ENCODE data around the gene TPRA1. TPM values are rescaled to one million over a fixed set of nuclear protein-coding genes. Genes with fewer than 3 reads are reported as not detected.

TPRA1 gene
- total and polyA plus RNA-seq, 9 of the 15 experiments (the other 6 are each of a cell fraction or from before 2014, with no cell fraction given), result 0.66 to 21.5 (median 11.1) TPM

DNA sequence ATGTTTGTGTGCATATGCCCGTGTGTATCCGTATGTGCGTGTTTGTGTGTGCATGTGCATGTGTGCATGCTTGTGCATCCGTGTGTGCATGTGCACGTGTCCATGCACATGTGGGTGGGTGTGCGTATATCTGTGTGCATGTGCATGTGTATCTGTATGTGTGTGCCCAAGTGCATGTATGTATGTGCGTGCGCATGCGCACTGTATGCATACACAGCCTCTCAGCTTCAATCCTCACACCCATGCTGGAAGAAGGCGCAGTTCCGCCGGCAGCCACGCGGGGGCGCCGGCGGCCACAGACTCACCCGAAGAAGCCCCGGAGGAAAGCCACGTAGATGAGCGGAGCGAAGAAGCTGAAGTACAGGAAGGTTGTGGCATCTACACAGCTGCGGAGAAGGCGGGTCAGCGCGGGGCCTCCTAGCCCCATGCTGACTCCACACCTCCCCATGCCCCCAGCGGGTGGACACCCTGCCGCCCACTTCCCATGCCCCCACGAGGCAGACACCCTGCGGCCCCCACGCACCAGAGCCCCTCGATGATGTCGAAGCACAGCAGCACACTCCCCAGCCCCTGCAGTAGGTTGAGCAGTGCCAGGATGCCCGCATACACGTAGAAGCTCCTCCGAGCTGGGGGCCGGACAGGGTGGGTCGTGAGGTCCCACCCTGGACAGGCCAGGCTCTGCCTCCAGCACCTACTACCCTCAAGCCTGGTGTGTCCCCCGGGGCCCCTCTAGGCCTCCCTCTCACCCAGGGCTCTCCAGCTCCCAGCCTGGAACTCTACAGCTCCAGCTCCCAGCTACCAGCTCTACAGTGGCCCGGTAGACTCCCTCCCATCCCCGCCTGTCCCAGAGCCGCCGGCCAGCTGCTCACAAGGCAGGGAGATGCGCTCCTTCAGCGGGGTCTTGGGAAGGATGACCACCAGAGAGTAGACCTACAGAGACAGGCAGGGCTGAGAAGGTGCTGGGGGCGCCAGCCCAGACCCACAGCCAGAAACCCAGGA is 15.4 kb downstream of the TPRA1 start (continued):
- TF ChIP-seq ETV5 (CRISPR knock-in tag; IDR thresholded peaks at IDR 0.05; ENCODE audit: low read depth), result no peak
- no peak for TF ChIP-seq ZBTB7A (IDR thresholded peaks at IDR 0.05; ENCODE audit: borderline replicate concordance, control insufficient read depth, low read depth, low read length)
- TF ChIP-seq BRF1 (IDR thresholded peaks at IDR 0.05; ENCODE audit: borderline replicate concordance, extremely low read depth, insufficient read length), result no peak
- TF ChIP-seq POLR2B (IDR thresholded peaks at IDR 0.05; ENCODE audit: low read depth, partially characterized antibody), result peak; percentile 41
- 0 out of 2 replicates have a peak, but pooled peaks have one; percentile 23 for TF ChIP-seq CREM (IDR thresholded peaks at IDR 0.05; ENCODE audit: low read depth)
- TF ChIP-seq, protein P1, sequence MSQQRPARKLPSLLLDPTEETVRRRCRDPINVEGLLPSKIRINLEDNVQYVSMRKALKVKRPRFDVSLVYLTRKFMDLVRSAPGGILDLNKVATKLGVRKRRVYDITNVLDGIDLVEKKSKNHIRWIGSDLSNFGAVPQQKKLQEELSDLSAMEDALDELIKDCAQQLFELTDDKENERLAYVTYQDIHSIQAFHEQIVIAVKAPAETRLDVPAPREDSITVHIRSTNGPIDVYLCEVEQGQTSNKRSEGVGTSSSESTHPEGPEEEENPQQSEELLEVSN (IDR thresholded peaks at IDR 0.05; ENCODE audit: borderline replicate concordance in 1 of 2, extremely low read depth in 1 of 2, insufficient read depth in 1 of 2, insufficient read length in 1 of 2, low read depth in 1 of 2, low read length in 1 of 2, poor library complexity in 1 of 2, severe bottlenecking in 1 of 2), result peak in 1 of 2 experiments; percentile 47
- no peak for TF ChIP-seq XRCC4 (IDR thresholded peaks at IDR 0.05; ENCODE audit: extremely low read depth, insufficient read depth, insufficient read length)
- no peak for TF ChIP-seq PHB2 (IDR thresholded peaks at IDR 0.05; ENCODE audit: low read depth)
- TF ChIP-seq HCFC1 (IDR thresholded peaks at IDR 0.05; ENCODE audit: low read depth, low read length), result no peak
- TF ChIP-seq TFAM (CRISPR knock-in tag; conservative IDR thresholded peaks at IDR 0.05), result no peak
- TF ChIP-seq, protein P2, sequence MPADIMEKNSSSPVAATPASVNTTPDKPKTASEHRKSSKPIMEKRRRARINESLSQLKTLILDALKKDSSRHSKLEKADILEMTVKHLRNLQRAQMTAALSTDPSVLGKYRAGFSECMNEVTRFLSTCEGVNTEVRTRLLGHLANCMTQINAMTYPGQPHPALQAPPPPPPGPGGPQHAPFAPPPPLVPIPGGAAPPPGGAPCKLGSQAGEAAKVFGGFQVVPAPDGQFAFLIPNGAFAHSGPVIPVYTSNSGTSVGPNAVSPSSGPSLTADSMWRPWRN (IDR thresholded peaks at IDR 0.05; ENCODE audit: low read depth), result no peak
- no peak for TF ChIP-seq ZNF384 (IDR thresholded peaks at IDR 0.05; ENCODE audit: low read depth, low read length)
- TF ChIP-seq, protein P3, sequence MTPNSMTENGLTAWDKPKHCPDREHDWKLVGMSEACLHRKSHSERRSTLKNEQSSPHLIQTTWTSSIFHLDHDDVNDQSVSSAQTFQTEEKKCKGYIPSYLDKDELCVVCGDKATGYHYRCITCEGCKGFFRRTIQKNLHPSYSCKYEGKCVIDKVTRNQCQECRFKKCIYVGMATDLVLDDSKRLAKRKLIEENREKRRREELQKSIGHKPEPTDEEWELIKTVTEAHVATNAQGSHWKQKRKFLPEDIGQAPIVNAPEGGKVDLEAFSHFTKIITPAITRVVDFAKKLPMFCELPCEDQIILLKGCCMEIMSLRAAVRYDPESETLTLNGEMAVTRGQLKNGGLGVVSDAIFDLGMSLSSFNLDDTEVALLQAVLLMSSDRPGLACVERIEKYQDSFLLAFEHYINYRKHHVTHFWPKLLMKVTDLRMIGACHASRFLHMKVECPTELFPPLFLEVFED (CRISPR knock-in tag; conservative IDR thresholded peaks at IDR 0.05), result no peak
- 0 out of 4 replicates have a peak, but pooled peaks of 1 of the 2 experiments have one; percentile 7 for TF ChIP-seq RCOR1 (IDR thresholded peaks at IDR 0.05; ENCODE audit: borderline replicate concordance in 1 of 2, low read depth in 2 of 2, low read length in 2 of 2)
- TF ChIP-seq SMARCE1 (IDR thresholded peaks at IDR 0.05), result no peak
- no peak for TF ChIP-seq COPS2 (conservative IDR thresholded peaks at IDR 0.05)
- TF ChIP-seq PTTG1 (tag; IDR thresholded peaks at IDR 0.05; ENCODE audit: low read depth), result no peak
- TF ChIP-seq SUPT5H (IDR thresholded peaks at IDR 0.05), result no peak
- TF ChIP-seq, protein P4, sequence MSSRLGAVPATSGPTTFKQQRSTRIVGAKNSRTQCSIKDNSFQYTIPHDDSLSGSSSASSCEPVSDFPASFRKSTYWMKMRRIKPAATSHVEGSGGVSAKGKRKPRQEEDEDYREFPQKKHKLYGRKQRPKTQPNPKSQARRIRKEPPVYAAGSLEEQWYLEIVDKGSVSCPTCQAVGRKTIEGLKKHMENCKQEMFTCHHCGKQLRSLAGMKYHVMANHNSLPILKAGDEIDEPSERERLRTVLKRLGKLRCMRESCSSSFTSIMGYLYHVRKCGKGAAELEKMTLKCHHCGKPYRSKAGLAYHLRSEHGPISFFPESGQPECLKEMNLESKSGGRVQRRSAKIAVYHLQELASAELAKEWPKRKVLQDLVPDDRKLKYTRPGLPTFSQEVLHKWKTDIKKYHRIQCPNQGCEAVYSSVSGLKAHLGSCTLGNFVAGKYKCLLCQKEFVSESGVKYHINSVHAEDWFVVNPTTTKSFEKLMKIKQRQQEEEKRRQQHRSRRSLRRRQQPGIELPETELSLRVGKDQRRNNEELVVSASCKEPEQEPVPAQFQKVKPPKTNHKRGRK (tag; IDR thresholded peaks at IDR 0.05), result no peak
- TF ChIP-seq, protein P5, sequence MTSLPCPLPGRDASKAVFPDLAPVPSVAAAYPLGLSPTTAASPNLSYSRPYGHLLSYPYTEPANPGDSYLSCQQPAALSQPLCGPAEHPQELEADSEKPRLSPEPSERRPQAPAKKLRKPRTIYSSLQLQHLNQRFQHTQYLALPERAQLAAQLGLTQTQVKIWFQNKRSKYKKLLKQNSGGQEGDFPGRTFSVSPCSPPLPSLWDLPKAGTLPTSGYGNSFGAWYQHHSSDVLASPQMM (CRISPR knock-in tag; IDR thresholded peaks at IDR 0.05), result no peak
- TF ChIP-seq PML (IDR thresholded peaks at IDR 0.05; ENCODE audit: low read length), result no peak
